Measurements from ENCODE around the gene C2CD4C.

Gene C2CD4C, protein sequence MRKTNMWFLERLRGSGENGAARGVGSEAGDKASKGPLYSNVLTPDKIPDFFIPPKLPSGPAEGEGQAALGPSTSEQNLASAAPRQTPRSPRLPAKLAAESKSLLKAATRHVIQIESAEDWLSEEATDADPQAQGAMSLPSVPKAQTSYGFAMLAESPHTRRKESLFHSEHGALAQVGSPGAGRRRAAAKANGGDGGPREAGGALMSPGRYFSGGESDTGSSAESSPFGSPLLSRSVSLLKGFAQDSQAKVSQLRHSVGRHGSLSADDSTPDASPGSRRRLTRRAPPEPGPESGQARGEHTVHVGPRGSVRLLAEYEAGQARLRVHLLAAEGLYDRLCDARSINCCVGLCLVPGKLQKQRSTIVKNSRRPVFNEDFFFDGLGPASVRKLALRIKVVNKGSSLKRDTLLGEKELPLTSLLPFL

GRCh38 chr19:408902-409515 lies at the start of gene C2CD4C:
C2CD4C (minus strand) TSS chr19:409147; CDS start chr19:408361, 786 bp downstream.
- ChIA-PET CTCF (no interaction called here), POLR2A (interaction anchor here (1.0 kb wide), 1 partner anchor 10 kb away, joined by 3 read pairs; no protein-coding TSS in a partner anchor)
- no peak for TF ChIP-seq ARNT (IDR thresholded peaks at IDR 0.05)
- TF ChIP-seq BHLHE40 (IDR thresholded peaks at IDR 0.05; ENCODE audit: borderline replicate concordance): no peak
- TF ChIP-seq SUZ12 (IDR thresholded peaks at IDR 0.05): no peak
- peak; percentile 64 for DNase-seq (ENCODE audit: extremely low spot score)

GRCh38 chr19:458091-459042 lies 49.4 kb upstream of the C2CD4C start:
- no peak for DNase-seq (ENCODE audit: extremely low spot score)
- CTCF ChIA-PET: no interaction called here
- POLR2A ChIA-PET: no interaction called here

GRCh38 chr19:457636-458035 lies 48.7 kb upstream of the C2CD4C start:
- POLR2A ChIA-PET: no interaction called here
- TF ChIP-seq SUZ12 (IDR thresholded peaks at IDR 0.05): no peak
- TF ChIP-seq TARDBP (IDR thresholded peaks at IDR 0.05): no peak
- no peak for TF ChIP-seq FOXA1 (IDR thresholded peaks at IDR 0.05)
- no peak for TF ChIP-seq ELF4 (IDR thresholded peaks at IDR 0.05)
- TF ChIP-seq FOXK2 (IDR thresholded peaks at IDR 0.05): no peak
- no peak for TF ChIP-seq LEF1 (IDR thresholded peaks at IDR 0.05; ENCODE audit: borderline replicate concordance)
- no peak for TF ChIP-seq HDGF (IDR thresholded peaks at IDR 0.05; ENCODE audit: borderline replicate concordance)
- no peak for TF ChIP-seq CTBP1 (IDR thresholded peaks at IDR 0.05; ENCODE audit: borderline replicate concordance)
- TF ChIP-seq ARNT (IDR thresholded peaks at IDR 0.05): no peak
- TF ChIP-seq NFRKB (IDR thresholded peaks at IDR 0.05): no peak
- no peak for TF ChIP-seq PKNOX1 (IDR thresholded peaks at IDR 0.05)
- DNase-seq (ENCODE audit: extremely low spot score): no peak
- CTCF ChIA-PET: no interaction called here

More at GRCh38 chr19:458091-459042, 49.4 kb upstream of the C2CD4C start:
- TF ChIP-seq SUZ12 (IDR thresholded peaks at IDR 0.05): no peak
- TF ChIP-seq ZNF384 (IDR thresholded peaks at IDR 0.05): no peak

- ChIA-PET POLR2A (no interaction called here), CTCF (no interaction called here)
- DNase-seq (ENCODE audit: extremely low spot score): no peak
- TF ChIP-seq ARNT (IDR thresholded peaks at IDR 0.05): no peak
- no peak for TF ChIP-seq TARDBP (IDR thresholded peaks at IDR 0.05)
- no peak for TF ChIP-seq SUZ12 (IDR thresholded peaks at IDR 0.05)
- TF ChIP-seq BHLHE40 (IDR thresholded peaks at IDR 0.05; ENCODE audit: borderline replicate concordance): no peak
- no peak for TF ChIP-seq ELF4 (IDR thresholded peaks at IDR 0.05)
- no peak for TF ChIP-seq ZNF384 (IDR thresholded peaks at IDR 0.05)
- TF ChIP-seq HDGF (IDR thresholded peaks at IDR 0.05; ENCODE audit: borderline replicate concordance): no peak
- TF ChIP-seq FOXK2 (IDR thresholded peaks at IDR 0.05): no peak
- no peak for TF ChIP-seq NFRKB (IDR thresholded peaks at IDR 0.05)
- TF ChIP-seq FOXM1 (IDR thresholded peaks at IDR 0.05; ENCODE audit: borderline replicate concordance): no peak
- no peak for TF ChIP-seq CTBP1 (IDR thresholded peaks at IDR 0.05; ENCODE audit: borderline replicate concordance)
- TF ChIP-seq SP1 (IDR thresholded peaks at IDR 0.05): no peak
- TF ChIP-seq FOXA1 (IDR thresholded peaks at IDR 0.05): no peak
- no peak for TF ChIP-seq L3MBTL2 (conservative IDR thresholded peaks at IDR 0.05)
- no peak for TF ChIP-seq PKNOX1 (IDR thresholded peaks at IDR 0.05)
- no peak for TF ChIP-seq LEF1 (IDR thresholded peaks at IDR 0.05; ENCODE audit: borderline replicate concordance)
Measured at GRCh38 chr19:456547-457110, 47.7 kb upstream of the C2CD4C start.

DNA sequence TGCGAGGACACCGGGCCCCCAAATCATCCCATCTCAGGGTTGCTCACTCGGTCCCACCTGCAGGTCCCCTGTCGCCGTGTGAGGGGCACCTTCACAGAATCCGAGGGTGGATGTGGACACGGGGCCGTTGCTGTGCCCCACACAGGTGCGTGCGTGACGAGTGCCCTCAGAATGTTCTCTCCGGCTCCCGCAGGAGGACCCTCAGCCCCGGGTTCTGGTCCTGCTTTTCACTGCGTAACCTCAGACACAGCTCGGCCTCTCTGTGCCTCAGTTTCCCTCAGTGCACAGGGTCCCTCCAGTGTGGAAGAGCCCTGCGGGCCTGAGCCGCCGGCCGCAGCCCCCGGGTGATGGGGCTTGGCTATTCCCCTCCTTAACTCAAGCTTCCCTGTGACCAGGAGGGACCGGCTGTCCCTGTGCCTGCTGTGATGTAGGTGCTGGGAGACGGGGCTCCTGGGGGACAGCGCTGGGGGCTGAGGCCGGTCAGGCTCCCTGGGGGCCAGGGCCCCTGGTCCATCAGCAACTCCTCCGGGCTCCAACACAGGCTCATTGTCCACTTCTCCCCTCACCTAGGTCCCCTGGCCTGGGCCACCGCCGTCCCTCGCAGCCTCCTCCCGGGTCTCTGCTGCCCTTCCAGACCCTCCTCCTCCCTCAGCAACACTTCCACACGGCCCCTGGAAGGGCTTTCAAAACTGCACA lies 47.1 kb upstream of the C2CD4C start:
- TF ChIP-seq L3MBTL2 (conservative IDR thresholded peaks at IDR 0.05) (no peak), PKNOX1 (IDR thresholded peaks at IDR 0.05) (no peak), ARNT (IDR thresholded peaks at IDR 0.05) (no peak), FOXK2 (IDR thresholded peaks at IDR 0.05) (no peak), HDGF (IDR thresholded peaks at IDR 0.05; ENCODE audit: borderline replicate concordance) (no peak), TARDBP (IDR thresholded peaks at IDR 0.05) (no peak), ELF4 (IDR thresholded peaks at IDR 0.05) (no peak), ZNF384 (IDR thresholded peaks at IDR 0.05) (no peak), NFRKB (IDR thresholded peaks at IDR 0.05) (no peak), CTBP1 (IDR thresholded peaks at IDR 0.05; ENCODE audit: borderline replicate concordance) (no peak), FOXM1 (IDR thresholded peaks at IDR 0.05; ENCODE audit: borderline replicate concordance) (no peak), BHLHE40 (IDR thresholded peaks at IDR 0.05; ENCODE audit: borderline replicate concordance) (no peak), SP1 (IDR thresholded peaks at IDR 0.05) (no peak), SUZ12 (IDR thresholded peaks at IDR 0.05) (no peak)
- POLR2A ChIA-PET: no interaction called here
- DNase-seq (ENCODE audit: extremely low spot score): no peak
- CTCF ChIA-PET: no interaction called here

Measured in HEK293T (cell line).